ENCODE measurements around the gene CEMP1. TPM values are rescaled to one million over a fixed set of nuclear protein-coding genes. Genes with fewer than 3 reads are reported as not detected.
"Not testable (repeated sequence)": the region's sequence is repeated elsewhere in the genome, so short reads cannot be mapped to it uniquely, and the experiment has no call there.

CEMP1 gene
- not detected for total RNA-seq

GRCh38 chr16:2531371-2531695 is at the start of gene CEMP1:
Gene CEMP1 (minus strand): TSS chr16:2531408. CDS start chr16:2531073, 335 bp downstream.
- WGBS, 2 donors: 12 to 15% methylated on average over 7 to 11 of the region's 11 CpGs
- Histone ChIP-seq H3K4me3 (peak within 1 kb of the TSS; percentile 52 to 81 (median 70)), H3K4me1 (peaks cover 0 to 21% (median 14%) of the 10 kb centered on the region in 4 donors), H3K36me3 (peaks cover 0 to 41% (median under 1%) of the 10 kb centered on the region in 3 donors), H3K9me3 (no peaks in the 10 kb centered on the region), H3K27ac (peak within 1 kb of the TSS; percentile 96 to 99 (median 98)), H3K27me3 (no peaks in the 10 kb centered on the region)
- DNase-seq (ENCODE audit: low spot score in 2 of 2): no peak
- TF ChIP-seq POLR2A (IDR thresholded peaks at IDR 0.05) (no peak), EP300 (IDR thresholded peaks at IDR 0.05) (no peak), CTCF (IDR thresholded peaks at IDR 0.05) (no peak)

DNA sequence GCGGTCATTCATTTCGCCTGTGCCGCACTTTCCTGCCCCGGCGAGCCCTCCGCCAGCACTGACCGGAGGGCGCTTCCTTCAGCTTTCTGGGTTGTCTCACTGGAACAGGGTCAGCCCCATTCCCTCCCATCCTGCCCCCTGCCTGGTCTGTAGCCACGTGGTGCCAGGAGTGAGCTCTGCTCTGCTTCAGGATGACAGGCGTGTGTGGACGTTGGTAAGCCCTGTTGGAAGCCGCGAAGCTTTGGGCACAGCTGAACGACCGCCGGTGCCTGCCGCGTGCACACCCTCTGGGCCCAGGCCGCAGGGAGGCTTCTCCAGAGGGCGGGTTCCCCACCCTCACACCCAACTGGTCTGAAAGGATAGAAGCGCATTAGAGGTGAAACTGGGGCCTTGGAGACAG is 49.6 kb upstream of the CEMP1 start:
- Histone ChIP-seq H3K36me3 (peaks cover 0 to 20% (median 0%) of the 10 kb centered on the region in 3 donors), H3K4me1 (peaks cover 0 to 13% (median 0%) of the 10 kb centered on the region in 4 donors)
- not testable (repeated sequence) for H3K27ac ChIP-seq; H3K9me3 ChIP-seq; H3K27me3 ChIP-seq; H3K4me3 ChIP-seq; DNase-seq (ENCODE audit: low spot score in 2 of 2)
- WGBS, 2 donors: no CpG with 5 or more reads among the region's 21 CpGs

GRCh38 chr16:2580143-2580542 is 48.9 kb upstream of the CEMP1 start:
- not testable (repeated sequence) for DNase-seq (ENCODE audit: low spot score in 2 of 2); H3K4me3 ChIP-seq; H3K27ac ChIP-seq; H3K4me1 ChIP-seq; H3K9me3 ChIP-seq; H3K27me3 ChIP-seq
- peaks cover 0 to 13% (median 0%) of the 10 kb centered on the region in 3 donors for H3K36me3 ChIP-seq
- WGBS, 2 donors: 89% methylated on average over 1 of the region's 11 CpGs; no CpG with 5 or more reads in 1 of the 2 donors

DNA sequence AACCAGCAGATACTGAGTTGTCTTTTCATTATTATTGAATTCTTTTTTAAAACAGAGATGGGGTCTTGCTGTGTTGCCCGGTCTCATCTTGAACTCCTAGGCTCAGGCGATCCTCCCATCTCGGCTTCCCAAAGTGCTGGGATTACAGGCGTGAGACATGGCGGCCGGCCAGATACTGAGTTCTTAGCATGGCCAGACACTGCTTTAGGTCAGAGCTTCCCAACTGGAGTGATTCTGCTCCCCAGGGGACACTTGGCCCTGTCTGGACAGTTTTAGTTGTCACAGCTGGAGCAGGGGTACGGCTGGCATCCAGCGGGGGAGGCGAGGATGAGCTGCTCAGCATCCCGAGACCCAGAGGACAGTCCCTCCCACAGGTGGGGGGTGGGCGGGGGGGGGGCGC is 47.7 kb upstream of the CEMP1 start:
- H3K27me3 ChIP-seq; H3K36me3 ChIP-seq; H3K4me3 ChIP-seq; H3K9me3 ChIP-seq; H3K27ac ChIP-seq; H3K4me1 ChIP-seq; DNase-seq (ENCODE audit: low spot score in 2 of 2): not testable (repeated sequence)
- WGBS, 2 donors: no CpG with 5 or more reads among the region's 12 CpGs

GRCh38 chr16:2577044-2577443 is 45.8 kb upstream of the CEMP1 start:
- not testable (repeated sequence) for H3K9me3 ChIP-seq; H3K4me3 ChIP-seq; H3K4me1 ChIP-seq; H3K27me3 ChIP-seq; H3K36me3 ChIP-seq; H3K27ac ChIP-seq; DNase-seq (ENCODE audit: low spot score in 2 of 2)
- WGBS, 2 donors: 95% methylated on average over 4 of the region's 26 CpGs; no CpG with 5 or more reads in 1 of the 2 donors

- H3K27ac ChIP-seq; H3K27me3 ChIP-seq; H3K9me3 ChIP-seq; DNase-seq (ENCODE audit: low spot score in 2 of 2); H3K4me3 ChIP-seq; H3K4me1 ChIP-seq; H3K36me3 ChIP-seq: not testable (repeated sequence)
- WGBS, 2 donors: 83 to 84% methylated on average over 6 to 8 of the region's 21 CpGs
Measured at GRCh38 chr16:2575839-2576238, 44.6 kb upstream of the CEMP1 start.

GRCh38 chr16:2572704-2573103 is 41.5 kb upstream of the CEMP1 start:
- not testable (repeated sequence) for H3K27me3 ChIP-seq; H3K4me3 ChIP-seq; H3K9me3 ChIP-seq; H3K27ac ChIP-seq; H3K4me1 ChIP-seq; H3K36me3 ChIP-seq; DNase-seq (ENCODE audit: low spot score in 2 of 2)
- WGBS, 2 donors: no CpG with 5 or more reads among the region's 6 CpGs

DNA sequence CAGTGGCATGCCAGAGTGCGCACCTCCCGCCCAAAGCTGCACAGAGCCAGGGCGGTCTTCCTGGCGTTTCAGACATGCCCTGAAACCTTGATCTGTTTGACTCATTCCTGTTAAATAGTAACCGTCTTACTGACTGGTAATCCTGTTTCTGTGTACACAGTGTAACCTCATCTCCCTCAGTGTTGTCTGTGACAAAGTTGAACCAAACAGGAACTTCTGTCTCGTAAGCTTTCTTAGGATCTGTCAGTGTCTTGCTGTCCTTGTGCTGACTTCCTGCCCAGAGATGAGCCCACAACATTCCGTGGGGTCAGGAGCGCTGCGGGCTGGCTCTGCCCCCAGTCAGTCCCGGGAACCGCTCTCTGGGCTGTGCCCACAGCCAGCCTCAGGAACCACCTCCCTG is 37.4 kb upstream of the CEMP1 start:
- not testable (repeated sequence) for H3K27me3 ChIP-seq; H3K36me3 ChIP-seq; H3K4me1 ChIP-seq; H3K9me3 ChIP-seq; H3K4me3 ChIP-seq; H3K27ac ChIP-seq; DNase-seq (ENCODE audit: low spot score in 2 of 2)
- WGBS, 2 donors: no CpG with 5 or more reads among the region's 11 CpGs

DNA sequence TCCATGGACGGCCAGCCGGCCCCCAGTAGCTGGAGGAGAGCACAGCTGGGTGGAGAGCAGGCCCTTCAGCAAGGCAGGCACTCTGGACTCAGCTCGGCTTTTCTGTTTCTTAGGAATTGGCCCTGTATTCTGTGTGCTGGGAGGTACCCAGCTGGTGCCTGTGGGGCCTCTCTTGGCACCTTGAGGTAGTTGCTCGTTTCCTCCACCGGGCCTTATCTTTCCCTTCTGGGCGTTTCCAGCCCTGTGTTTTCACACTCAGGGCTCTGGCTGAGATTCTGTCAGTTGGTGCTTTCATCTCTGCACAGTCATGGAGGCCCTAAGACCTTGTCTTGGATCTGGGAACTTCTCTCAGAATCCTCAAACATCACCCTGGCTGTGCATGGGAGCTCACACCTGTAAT is 36.3 kb upstream of the CEMP1 start:
- no CpG with 5 or more reads among the region's 6 CpGs for WGBS, 2 donors
- H3K4me1 ChIP-seq; H3K27me3 ChIP-seq; H3K4me3 ChIP-seq; H3K36me3 ChIP-seq; H3K9me3 ChIP-seq; DNase-seq (ENCODE audit: low spot score in 2 of 2); H3K27ac ChIP-seq: not testable (repeated sequence)

DNA sequence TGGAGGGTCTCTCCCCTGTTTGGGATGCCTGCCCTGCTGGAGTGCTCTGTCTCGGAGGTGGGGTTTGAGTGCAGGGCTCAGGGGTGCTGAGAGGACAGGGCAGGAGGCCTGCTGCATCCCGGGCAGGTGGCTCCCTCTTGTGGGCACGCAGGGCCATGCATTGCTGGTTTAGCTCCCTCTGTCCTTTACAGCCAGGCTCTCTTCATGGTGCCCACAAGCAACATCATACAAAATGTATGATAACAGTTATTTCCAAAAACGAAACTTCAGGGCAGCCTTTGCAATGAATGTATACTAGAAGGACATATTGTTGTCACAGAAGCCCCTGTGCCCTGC is 29.6 kb upstream of the CEMP1 start:
- not testable (repeated sequence) for H3K4me1 ChIP-seq, H3K9me3 ChIP-seq, H3K27me3 ChIP-seq, H3K36me3 ChIP-seq, H3K27ac ChIP-seq, H3K4me3 ChIP-seq
- WGBS, 2 donors: no CpG with 5 or more reads among the region's 4 CpGs
- peak; percentile 35 to 76 for DNase-seq (ENCODE audit: low spot score in 2 of 2)
- TF ChIP-seq CTCF (IDR thresholded peaks at IDR 0.05): peak in 3 of 5 experiments; percentile 28 to 37 (median 37)

GRCh38 chr16:2560131-2560797 is 29.1 kb upstream of the CEMP1 start:
- 75 to 80% methylated on average over 8 of the region's 17 CpGs for WGBS, 2 donors
- H3K36me3 ChIP-seq: not testable (repeated sequence)

DNA sequence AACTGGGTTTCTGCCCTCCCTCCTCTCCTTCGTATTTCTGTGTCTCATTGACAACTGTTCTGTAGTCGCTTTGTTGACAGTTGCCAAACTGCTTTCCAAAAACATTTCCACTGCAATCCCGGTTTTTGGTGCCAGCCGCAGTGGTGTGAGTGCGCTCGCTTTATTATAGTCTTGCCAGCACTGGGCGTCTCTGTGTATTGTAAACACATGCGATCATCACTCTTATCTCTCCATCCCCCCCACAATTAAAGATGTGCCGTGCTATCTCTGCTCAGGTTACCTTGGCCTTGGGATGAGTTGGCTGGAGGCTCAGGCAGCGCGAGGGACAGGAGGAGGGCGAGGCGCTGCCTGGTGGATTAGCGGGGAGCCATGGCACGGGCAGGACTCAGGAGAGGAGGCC is 25.9 kb upstream of the CEMP1 start:
- not testable (repeated sequence) for H3K4me1 ChIP-seq; H3K9me3 ChIP-seq; H3K27ac ChIP-seq; H3K27me3 ChIP-seq; H3K36me3 ChIP-seq; H3K4me3 ChIP-seq; DNase-seq (ENCODE audit: low spot score in 2 of 2)
- WGBS, 2 donors: no CpG with 5 or more reads among the region's 15 CpGs

More at GRCh38 chr16:2560131-2560797, 29.1 kb upstream of the CEMP1 start:
- not testable (repeated sequence) for H3K4me3 ChIP-seq; DNase-seq (ENCODE audit: low spot score in 2 of 2); H3K4me1 ChIP-seq; H3K9me3 ChIP-seq; H3K27me3 ChIP-seq; H3K27ac ChIP-seq

Data from tibial nerve (tissue), 4 donors.